Measurements from ENCODE around the gene SLC16A10. TPM values are rescaled to one million over a fixed set of nuclear protein-coding genes. Genes with fewer than 3 reads are reported as not detected.

Gene SLC16A10
- total RNA-seq, 1 donor from 2014 or later, result 5.6 TPM

DNA sequence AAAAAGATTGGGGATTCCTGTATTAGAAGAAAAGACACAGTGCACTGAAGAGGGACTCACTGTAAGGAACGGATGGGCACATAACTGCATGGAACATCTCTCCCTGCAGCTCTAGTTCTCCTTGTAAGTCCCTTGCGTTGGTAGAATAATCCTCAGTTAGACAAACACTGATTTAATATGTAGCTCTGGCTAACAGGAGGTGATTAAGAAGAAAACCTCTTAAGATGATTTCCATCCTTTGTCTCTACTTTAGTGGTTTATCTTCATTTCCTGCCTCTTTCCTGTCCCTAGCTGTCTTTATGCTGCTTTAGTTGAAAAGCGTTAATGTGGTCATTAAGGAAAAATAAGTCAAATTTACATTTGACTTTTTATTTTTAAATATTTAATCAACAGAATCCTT is 86.6 kb downstream of the SLC16A10 start:
- DNase-seq (ENCODE audit: low read depth, low spot score), result no peak
- no peaks in the 10 kb centered on the region for H3K36me3 Mint-ChIP-seq (ENCODE audit: low read depth)
- no peak overlapping the region for H3K27ac Mint-ChIP-seq (ENCODE audit: unreplicated experiment)
- TF ChIP-seq, protein P1, sequence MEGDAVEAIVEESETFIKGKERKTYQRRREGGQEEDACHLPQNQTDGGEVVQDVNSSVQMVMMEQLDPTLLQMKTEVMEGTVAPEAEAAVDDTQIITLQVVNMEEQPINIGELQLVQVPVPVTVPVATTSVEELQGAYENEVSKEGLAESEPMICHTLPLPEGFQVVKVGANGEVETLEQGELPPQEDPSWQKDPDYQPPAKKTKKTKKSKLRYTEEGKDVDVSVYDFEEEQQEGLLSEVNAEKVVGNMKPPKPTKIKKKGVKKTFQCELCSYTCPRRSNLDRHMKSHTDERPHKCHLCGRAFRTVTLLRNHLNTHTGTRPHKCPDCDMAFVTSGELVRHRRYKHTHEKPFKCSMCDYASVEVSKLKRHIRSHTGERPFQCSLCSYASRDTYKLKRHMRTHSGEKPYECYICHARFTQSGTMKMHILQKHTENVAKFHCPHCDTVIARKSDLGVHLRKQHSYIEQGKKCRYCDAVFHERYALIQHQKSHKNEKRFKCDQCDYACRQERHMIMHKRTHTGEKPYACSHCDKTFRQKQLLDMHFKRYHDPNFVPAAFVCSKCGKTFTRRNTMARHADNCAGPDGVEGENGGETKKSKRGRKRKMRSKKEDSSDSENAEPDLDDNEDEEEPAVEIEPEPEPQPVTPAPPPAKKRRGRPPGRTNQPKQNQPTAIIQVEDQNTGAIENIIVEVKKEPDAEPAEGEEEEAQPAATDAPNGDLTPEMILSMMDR (conservative IDR thresholded peaks at IDR 0.05), result no peak
- H3K4me3 Mint-ChIP-seq, result no peak overlapping the region
- no peaks in the 10 kb centered on the region for H3K9me3 Mint-ChIP-seq
- H3K4me1 Mint-ChIP-seq, result no peaks in the 10 kb centered on the region
- no peaks in the 10 kb centered on the region for H3K27me3 Mint-ChIP-seq (ENCODE audit: low read depth)

DNA sequence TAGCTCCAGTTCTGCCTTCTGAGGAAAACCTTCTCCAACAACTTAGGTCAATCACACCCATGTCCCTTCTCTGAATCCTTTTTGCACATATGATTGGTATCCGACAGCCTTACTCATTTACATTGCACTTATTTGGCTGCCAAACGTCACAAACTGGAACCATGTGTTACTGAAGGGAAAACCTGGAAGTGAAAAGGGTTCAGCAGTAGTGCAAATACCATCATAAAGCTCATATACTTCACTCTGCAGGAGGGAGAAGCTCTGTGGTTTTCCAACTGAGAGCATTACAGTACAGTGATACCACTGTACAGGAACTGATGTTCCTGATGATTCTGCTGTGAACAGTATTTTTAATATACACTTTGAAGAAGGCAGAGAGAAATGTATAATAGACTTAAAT is 87.8 kb downstream of the SLC16A10 start:
- H3K9me3 Mint-ChIP-seq, result no peaks in the 10 kb centered on the region
- H3K27me3 Mint-ChIP-seq (ENCODE audit: low read depth), result no peaks in the 10 kb centered on the region
- H3K36me3 Mint-ChIP-seq (ENCODE audit: low read depth), result no peaks in the 10 kb centered on the region
- no peaks in the 10 kb centered on the region for H3K4me1 Mint-ChIP-seq
- DNase-seq (ENCODE audit: low read depth, low spot score), result no peak
- H3K27ac Mint-ChIP-seq (ENCODE audit: unreplicated experiment), result no peak overlapping the region
- TF ChIP-seq, protein P1 (conservative IDR thresholded peaks at IDR 0.05), result no peak
- H3K4me3 Mint-ChIP-seq, result no peak overlapping the region

GRCh38 chr6:111176038-111176759 is 88.9 kb downstream of the SLC16A10 start:
- no peaks in the 10 kb centered on the region for H3K9me3 Mint-ChIP-seq
- DNase-seq (ENCODE audit: low read depth, low spot score), result no peak
- no peaks in the 10 kb centered on the region for H3K4me1 Mint-ChIP-seq
- H3K36me3 Mint-ChIP-seq (ENCODE audit: low read depth), result no peaks in the 10 kb centered on the region
- TF ChIP-seq, protein P1 (conservative IDR thresholded peaks at IDR 0.05), result no peak
- no peaks in the 10 kb centered on the region for H3K27me3 Mint-ChIP-seq (ENCODE audit: low read depth)
- no peak overlapping the region for H3K27ac Mint-ChIP-seq (ENCODE audit: unreplicated experiment)
- no peak overlapping the region for H3K4me3 Mint-ChIP-seq

GRCh38 chr6:111176760-111177099 is 89.4 kb downstream of the SLC16A10 start:
- H3K4me3 Mint-ChIP-seq, result no peak overlapping the region
- no peaks in the 10 kb centered on the region for H3K36me3 Mint-ChIP-seq (ENCODE audit: low read depth)
- no peaks in the 10 kb centered on the region for H3K4me1 Mint-ChIP-seq
- H3K9me3 Mint-ChIP-seq, result no peaks in the 10 kb centered on the region
- DNase-seq (ENCODE audit: low read depth, low spot score), result no peak
- no peaks in the 10 kb centered on the region for H3K27me3 Mint-ChIP-seq (ENCODE audit: low read depth)
- TF ChIP-seq, protein P1 (conservative IDR thresholded peaks at IDR 0.05), result no peak
- H3K27ac Mint-ChIP-seq (ENCODE audit: unreplicated experiment), result no peak overlapping the region

- DNase-seq (ENCODE audit: low read depth, low spot score), result no peak
- no peak overlapping the region for H3K4me3 Mint-ChIP-seq
Observed at GRCh38 chr6:111177131-111177530, 89.8 kb downstream of the SLC16A10 start.

More at GRCh38 chr6:111177131-111177530, 89.8 kb downstream of the SLC16A10 start:
- TF ChIP-seq, protein P1 (conservative IDR thresholded peaks at IDR 0.05), result no peak
- Mint-ChIP-seq H3K27me3 (ENCODE audit: low read depth) (no peaks in the 10 kb centered on the region), H3K9me3 (no peaks in the 10 kb centered on the region), H3K36me3 (ENCODE audit: low read depth) (no peaks in the 10 kb centered on the region), H3K27ac (ENCODE audit: unreplicated experiment) (no peak overlapping the region), H3K4me1 (no peaks in the 10 kb centered on the region)

Measured in neural crest cell (in vitro differentiated cells).